A549 (cell line): ENCODE results near the gene CEP250.

Source experiments
- BHLHE40 ChIP-seq: IDR thresholded peaks from 2 replicates; pipeline ENCODE4 v1.6.1; 2012; ENCODE audit warnings: low read depth, low read length, inconsistent platforms
- CHD2 ChIP-seq: fragments of 150-350 bp; IDR thresholded peaks from 2 replicates; pipeline ENCODE4 v1.6.1; 2014; ENCODE audit warnings: low read length; ENCODE audit not compliant: partially characterized antibody
- CTCF ChIP-seq: fragments of >200 bp; sonication (Bioruptor Twin); formaldehyde crosslinking; IDR thresholded peaks from 3 replicates; pipeline ENCODE4 v1.5.1; 2016
- EHMT2 ChIP-seq: fragments of 200-600 bp; sonication (generic); IDR thresholded peaks from 2 replicates; pipeline ENCODE4 v1.6.1; 2016; ENCODE audit warnings: antibody characterized with exemption, low read depth, mild to moderate bottlenecking, moderate library complexity
- JUNB ChIP-seq: fragments of >200 bp; sonication (Bioruptor Twin); formaldehyde crosslinking; IDR thresholded peaks from 2 replicates; pipeline ENCODE4 v1.6.1; 2016
- TP53 ChIP-seq: fragments of 250-450 bp; sonication (Bioruptor Pico); IDR thresholded peaks from 2 replicates; pipeline ENCODE4 v1.5.0; 2021; ENCODE audit warnings: mild to moderate bottlenecking, moderate library complexity
- TF ChIP-seq, protein P1 (sequence below): fragments of 450-650 bp; IDR thresholded peaks from 2 replicates; pipeline ENCODE4 v1.6.1; 2014; ENCODE audit warnings: antibody characterized with exemption
- TF ChIP-seq, protein P2 (sequence below): fragments of 200-600 bp; sonication (generic); IDR thresholded peaks from 2 replicates; pipeline ENCODE4 v1.6.1; 2016; ENCODE audit warnings: antibody characterized with exemption, mild to moderate bottlenecking, moderate library complexity

DNA sequence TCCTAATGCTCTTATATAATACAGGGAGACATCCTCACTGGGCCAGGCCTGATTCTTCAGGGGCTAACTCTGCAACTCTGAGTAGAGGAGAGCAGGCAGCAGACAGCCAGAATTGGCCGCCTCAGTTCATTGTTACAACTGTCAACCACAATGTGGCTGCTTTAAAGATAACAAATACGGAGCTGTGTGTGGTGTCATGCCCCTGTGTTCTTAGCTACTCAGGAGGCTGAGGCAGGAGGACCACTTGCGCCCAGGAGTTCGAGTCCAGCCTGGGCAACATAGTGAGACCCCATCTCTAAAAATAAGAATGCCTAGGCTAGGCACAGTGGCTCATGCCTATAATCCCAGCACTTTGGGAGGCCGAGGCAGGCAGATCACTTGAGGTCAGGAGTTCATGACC is 34.3 kb downstream of the CEP250 start:
- no peak for TF ChIP-seq BHLHE40
- no peak for TF ChIP-seq EHMT2
- TF ChIP-seq CTCF = no peak
- TF ChIP-seq, protein P1, sequence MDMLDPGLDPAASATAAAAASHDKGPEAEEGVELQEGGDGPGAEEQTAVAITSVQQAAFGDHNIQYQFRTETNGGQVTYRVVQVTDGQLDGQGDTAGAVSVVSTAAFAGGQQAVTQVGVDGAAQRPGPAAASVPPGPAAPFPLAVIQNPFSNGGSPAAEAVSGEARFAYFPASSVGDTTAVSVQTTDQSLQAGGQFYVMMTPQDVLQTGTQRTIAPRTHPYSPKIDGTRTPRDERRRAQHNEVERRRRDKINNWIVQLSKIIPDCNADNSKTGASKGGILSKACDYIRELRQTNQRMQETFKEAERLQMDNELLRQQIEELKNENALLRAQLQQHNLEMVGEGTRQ = no peak
- TF ChIP-seq, protein P2, sequence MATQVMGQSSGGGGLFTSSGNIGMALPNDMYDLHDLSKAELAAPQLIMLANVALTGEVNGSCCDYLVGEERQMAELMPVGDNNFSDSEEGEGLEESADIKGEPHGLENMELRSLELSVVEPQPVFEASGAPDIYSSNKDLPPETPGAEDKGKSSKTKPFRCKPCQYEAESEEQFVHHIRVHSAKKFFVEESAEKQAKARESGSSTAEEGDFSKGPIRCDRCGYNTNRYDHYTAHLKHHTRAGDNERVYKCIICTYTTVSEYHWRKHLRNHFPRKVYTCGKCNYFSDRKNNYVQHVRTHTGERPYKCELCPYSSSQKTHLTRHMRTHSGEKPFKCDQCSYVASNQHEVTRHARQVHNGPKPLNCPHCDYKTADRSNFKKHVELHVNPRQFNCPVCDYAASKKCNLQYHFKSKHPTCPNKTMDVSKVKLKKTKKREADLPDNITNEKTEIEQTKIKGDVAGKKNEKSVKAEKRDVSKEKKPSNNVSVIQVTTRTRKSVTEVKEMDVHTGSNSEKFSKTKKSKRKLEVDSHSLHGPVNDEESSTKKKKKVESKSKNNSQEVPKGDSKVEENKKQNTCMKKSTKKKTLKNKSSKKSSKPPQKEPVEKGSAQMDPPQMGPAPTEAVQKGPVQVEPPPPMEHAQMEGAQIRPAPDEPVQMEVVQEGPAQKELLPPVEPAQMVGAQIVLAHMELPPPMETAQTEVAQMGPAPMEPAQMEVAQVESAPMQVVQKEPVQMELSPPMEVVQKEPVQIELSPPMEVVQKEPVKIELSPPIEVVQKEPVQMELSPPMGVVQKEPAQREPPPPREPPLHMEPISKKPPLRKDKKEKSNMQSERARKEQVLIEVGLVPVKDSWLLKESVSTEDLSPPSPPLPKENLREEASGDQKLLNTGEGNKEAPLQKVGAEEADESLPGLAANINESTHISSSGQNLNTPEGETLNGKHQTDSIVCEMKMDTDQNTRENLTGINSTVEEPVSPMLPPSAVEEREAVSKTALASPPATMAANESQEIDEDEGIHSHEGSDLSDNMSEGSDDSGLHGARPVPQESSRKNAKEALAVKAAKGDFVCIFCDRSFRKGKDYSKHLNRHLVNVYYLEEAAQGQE = no peak
- no peak for TF ChIP-seq TP53 (CRISPR knock-in tag)
- no peak for TF ChIP-seq JUNB
- no peak for TF ChIP-seq CHD2
